ENCODE results near the gene TUBB2B.

DNA sequence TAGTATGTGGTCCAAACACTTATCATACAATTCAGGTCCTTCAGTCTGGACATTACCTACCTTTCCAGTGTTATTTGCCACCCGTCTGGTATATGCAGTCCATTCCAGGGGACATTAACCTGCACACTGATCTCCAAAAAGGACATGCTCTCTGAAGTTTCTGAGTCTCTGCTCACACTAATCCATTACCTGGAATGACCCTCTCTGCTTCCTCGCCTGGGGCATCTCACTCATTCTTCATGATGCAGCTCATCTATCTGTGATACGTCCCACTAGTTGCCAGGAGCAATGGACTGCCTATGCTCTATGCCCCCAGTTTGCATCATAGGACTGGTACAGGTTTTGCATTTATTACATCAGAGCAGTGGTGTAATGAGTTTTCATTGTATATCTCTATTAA is 5.9 kb upstream of the TUBB2B start:
- no peak for TF ChIP-seq HDAC2 (IDR thresholded peaks at IDR 0.05)
- TF ChIP-seq MYC (IDR thresholded peaks at IDR 0.05; ENCODE audit: borderline replicate concordance, low read length) = no peak
- TF ChIP-seq, protein P1, sequence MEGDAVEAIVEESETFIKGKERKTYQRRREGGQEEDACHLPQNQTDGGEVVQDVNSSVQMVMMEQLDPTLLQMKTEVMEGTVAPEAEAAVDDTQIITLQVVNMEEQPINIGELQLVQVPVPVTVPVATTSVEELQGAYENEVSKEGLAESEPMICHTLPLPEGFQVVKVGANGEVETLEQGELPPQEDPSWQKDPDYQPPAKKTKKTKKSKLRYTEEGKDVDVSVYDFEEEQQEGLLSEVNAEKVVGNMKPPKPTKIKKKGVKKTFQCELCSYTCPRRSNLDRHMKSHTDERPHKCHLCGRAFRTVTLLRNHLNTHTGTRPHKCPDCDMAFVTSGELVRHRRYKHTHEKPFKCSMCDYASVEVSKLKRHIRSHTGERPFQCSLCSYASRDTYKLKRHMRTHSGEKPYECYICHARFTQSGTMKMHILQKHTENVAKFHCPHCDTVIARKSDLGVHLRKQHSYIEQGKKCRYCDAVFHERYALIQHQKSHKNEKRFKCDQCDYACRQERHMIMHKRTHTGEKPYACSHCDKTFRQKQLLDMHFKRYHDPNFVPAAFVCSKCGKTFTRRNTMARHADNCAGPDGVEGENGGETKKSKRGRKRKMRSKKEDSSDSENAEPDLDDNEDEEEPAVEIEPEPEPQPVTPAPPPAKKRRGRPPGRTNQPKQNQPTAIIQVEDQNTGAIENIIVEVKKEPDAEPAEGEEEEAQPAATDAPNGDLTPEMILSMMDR (IDR thresholded peaks at IDR 0.05) = no peak
- TF ChIP-seq ZC3H11A (IDR thresholded peaks at IDR 0.05) = no peak
- no peak for TF ChIP-seq RCOR1 (IDR thresholded peaks at IDR 0.05; ENCODE audit: low read depth, low read length)
- TF ChIP-seq, protein P2, sequence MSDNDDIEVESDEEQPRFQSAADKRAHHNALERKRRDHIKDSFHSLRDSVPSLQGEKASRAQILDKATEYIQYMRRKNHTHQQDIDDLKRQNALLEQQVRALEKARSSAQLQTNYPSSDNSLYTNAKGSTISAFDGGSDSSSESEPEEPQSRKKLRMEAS (IDR thresholded peaks at IDR 0.05) = no peak
- TF ChIP-seq CHD2 (IDR thresholded peaks at IDR 0.05; ENCODE audit: low read length, partially characterized antibody) = no peak
- no peak for TF ChIP-seq RFX5 (IDR thresholded peaks at IDR 0.05)
- TF ChIP-seq MAFK (IDR thresholded peaks at IDR 0.05; ENCODE audit: partially characterized antibody) = no peak
- TF ChIP-seq, protein P3, sequence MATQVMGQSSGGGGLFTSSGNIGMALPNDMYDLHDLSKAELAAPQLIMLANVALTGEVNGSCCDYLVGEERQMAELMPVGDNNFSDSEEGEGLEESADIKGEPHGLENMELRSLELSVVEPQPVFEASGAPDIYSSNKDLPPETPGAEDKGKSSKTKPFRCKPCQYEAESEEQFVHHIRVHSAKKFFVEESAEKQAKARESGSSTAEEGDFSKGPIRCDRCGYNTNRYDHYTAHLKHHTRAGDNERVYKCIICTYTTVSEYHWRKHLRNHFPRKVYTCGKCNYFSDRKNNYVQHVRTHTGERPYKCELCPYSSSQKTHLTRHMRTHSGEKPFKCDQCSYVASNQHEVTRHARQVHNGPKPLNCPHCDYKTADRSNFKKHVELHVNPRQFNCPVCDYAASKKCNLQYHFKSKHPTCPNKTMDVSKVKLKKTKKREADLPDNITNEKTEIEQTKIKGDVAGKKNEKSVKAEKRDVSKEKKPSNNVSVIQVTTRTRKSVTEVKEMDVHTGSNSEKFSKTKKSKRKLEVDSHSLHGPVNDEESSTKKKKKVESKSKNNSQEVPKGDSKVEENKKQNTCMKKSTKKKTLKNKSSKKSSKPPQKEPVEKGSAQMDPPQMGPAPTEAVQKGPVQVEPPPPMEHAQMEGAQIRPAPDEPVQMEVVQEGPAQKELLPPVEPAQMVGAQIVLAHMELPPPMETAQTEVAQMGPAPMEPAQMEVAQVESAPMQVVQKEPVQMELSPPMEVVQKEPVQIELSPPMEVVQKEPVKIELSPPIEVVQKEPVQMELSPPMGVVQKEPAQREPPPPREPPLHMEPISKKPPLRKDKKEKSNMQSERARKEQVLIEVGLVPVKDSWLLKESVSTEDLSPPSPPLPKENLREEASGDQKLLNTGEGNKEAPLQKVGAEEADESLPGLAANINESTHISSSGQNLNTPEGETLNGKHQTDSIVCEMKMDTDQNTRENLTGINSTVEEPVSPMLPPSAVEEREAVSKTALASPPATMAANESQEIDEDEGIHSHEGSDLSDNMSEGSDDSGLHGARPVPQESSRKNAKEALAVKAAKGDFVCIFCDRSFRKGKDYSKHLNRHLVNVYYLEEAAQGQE (IDR thresholded peaks at IDR 0.05) = no peak
- TF ChIP-seq ELK1 (IDR thresholded peaks at IDR 0.05; ENCODE audit: low read depth, low read length) = no peak
- TF ChIP-seq EP300 (IDR thresholded peaks at IDR 0.05) = no peak

Measured in A549 (cell line).